Transverse colon (tissue), 4 donors: ENCODE results near the gene DDX23. TPM values are rescaled to one million over a fixed set of nuclear protein-coding genes. Genes with fewer than 3 reads are reported as not detected.

Source experiments
- DNase-seq: peaks from one replicate; pipeline ENCODE4 v3.0.0-alpha.2; 2019
- H3K27ac ChIP-seq, 4 donors: fragments of 200-600 bp; sonication (generic); 2 replicates each; pipeline ENCODE4 v1.5.1; 2016 to 2018; ENCODE audit warnings: inconsistent platforms in 4 of 4
- H3K27me3 ChIP-seq: fragments of 200-600 bp; sonication (generic); 2 replicates; pipeline ENCODE4 v1.5.1; 2017; ENCODE audit warnings: inconsistent platforms
- H3K36me3 ChIP-seq, 4 donors: fragments of 200-600 bp; sonication (generic); 2 replicates each; pipeline ENCODE4 v1.5.1; 2017 to 2019; ENCODE audit warnings: inconsistent platforms in 4 of 4
- H3K4me1 ChIP-seq, 4 donors: fragments of 200-600 bp; sonication (generic); 2 replicates each; pipeline ENCODE4 v1.5.1; 2017 to 2020; ENCODE audit warnings: inconsistent platforms in 4 of 4
- H3K4me3 ChIP-seq, 4 donors: fragments of 200-600 bp; sonication (generic); 1 replicate in 1 of 4; 2 replicates in 3 of 4; pipeline versions ENCODE4 v1.5.1 to v1.6.1; 2017 to 2019; ENCODE audit warnings: inconsistent platforms in 4 of 4
- H3K9me3 ChIP-seq, 2 donors: fragments of 200-600 bp; sonication (generic); 2 replicates each; pipeline ENCODE4 v1.5.1; 2017 to 2019; ENCODE audit warnings: inconsistent platforms in 2 of 2
- EP300 ChIP-seq: sonication (generic); formaldehyde crosslinking; IDR thresholded peaks from one replicate; pipeline ENCODE4 v1.6.1; 2017; ENCODE audit warnings: antibody characterized with exemption, low read depth
- POLR2A ChIP-seq: fragments of 450-650 bp; IDR thresholded peaks from one replicate; pipeline ENCODE4 v1.6.1; 2016; ENCODE audit warnings: antibody characterized with exemption, mild to moderate bottlenecking, moderate library complexity
- POLR2AphosphoS5 ChIP-seq, 3 donors: sonication (generic); formaldehyde crosslinking; IDR thresholded peaks; one replicate each; pipeline ENCODE4 v1.6.1; 2016; ENCODE audit warnings: antibody characterized with exemption in 3 of 3
- WGBS, 2 donors: methylation state at CpG; one replicate each; pipeline ENCODE4 v1.1.5; 2018; ENCODE audit warnings: low coverage in 1 of 2; 5-methylcytosine and 5-hydroxymethylcytosine counted together
- in situ Hi-C, 4 donors: fragments of 200-750 bp; cut with MboI; loops; one replicate each; pipeline versions ENCODE4 v1.15.0 to v1.15.1; 2017; ENCODE audit warnings: low sequenced_read_pairs in 3 of 4, low pct_ligation_motif_present in 1 of 4, low pct_unique_long_range_greater_than_20kb in 1 of 4
- intact Hi-C: fragments of 100-400 bp; cut with DNase I; formaldehyde crosslinking; loops from one replicate; pipeline ENCODE4 v1.15.1; 2023; ENCODE audit warnings: low total_unique reads
- total RNA-seq, 4 donors: library from RNA; depleted of rRNA; stranded (reverse); fragments of >200 nt; gene quantifications; one replicate each; pipeline ENCODE4 v1.1.0, GENCODE V29; 2016
- TF ChIP-seq, protein P1 (sequence below), 5 experiments: fragments of 200-600 bp in 3 of 5; fragments of 450-650 bp in 2 of 5; sonication (generic) in 3 of 5; IDR thresholded peaks; 1 replicate in 2 of 5; 2 replicates in 3 of 5; pipeline ENCODE4 v1.5.1; 2016 to 2017; ENCODE audit warnings: antibody characterized with exemption in 5 of 5, inconsistent platforms in 3 of 5, mild to moderate bottlenecking in 2 of 5, moderate library complexity in 1 of 5

Gene DDX23
- total RNA-seq, 4 donors from 2014 or later = 82.9 to 143 (median 83.9) TPM

DNA sequence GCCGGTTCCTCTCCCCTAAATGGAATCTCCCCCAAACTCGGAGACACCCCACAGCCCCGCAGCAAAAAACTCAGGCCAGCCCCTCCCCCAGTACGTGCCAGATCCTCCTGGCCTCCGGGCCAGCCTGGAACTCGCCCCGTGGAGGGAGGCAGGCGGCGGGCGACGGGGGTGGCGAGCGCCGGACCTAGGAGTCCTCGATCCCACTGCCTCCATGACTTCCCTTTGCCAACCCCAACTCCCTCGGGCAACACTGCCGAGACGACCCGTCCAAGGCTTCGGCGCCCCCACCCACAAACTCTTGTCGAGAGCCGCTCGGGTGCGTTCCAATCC, 63.5 kb downstream of the DDX23 start:
- TF ChIP-seq EP300 (no peak), POLR2A (no peak), POLR2AphosphoS5 (IDR thresholded peaks at IDR 0.05) (no peak)
- TF ChIP-seq, protein P1, sequence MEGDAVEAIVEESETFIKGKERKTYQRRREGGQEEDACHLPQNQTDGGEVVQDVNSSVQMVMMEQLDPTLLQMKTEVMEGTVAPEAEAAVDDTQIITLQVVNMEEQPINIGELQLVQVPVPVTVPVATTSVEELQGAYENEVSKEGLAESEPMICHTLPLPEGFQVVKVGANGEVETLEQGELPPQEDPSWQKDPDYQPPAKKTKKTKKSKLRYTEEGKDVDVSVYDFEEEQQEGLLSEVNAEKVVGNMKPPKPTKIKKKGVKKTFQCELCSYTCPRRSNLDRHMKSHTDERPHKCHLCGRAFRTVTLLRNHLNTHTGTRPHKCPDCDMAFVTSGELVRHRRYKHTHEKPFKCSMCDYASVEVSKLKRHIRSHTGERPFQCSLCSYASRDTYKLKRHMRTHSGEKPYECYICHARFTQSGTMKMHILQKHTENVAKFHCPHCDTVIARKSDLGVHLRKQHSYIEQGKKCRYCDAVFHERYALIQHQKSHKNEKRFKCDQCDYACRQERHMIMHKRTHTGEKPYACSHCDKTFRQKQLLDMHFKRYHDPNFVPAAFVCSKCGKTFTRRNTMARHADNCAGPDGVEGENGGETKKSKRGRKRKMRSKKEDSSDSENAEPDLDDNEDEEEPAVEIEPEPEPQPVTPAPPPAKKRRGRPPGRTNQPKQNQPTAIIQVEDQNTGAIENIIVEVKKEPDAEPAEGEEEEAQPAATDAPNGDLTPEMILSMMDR (IDR thresholded peaks at IDR 0.05) = no peak
- Histone ChIP-seq H3K9me3 (no peaks in the 10 kb centered on the region), H3K27ac (peak overlapping the region; percentile 94 to 95 (median 94)), H3K36me3 (no peaks in the 10 kb centered on the region), H3K4me1 (peaks cover 7 to 61% (median 34%) of the 10 kb centered on the region in 4 donors), H3K27me3 (no peaks in the 10 kb centered on the region), H3K4me3 (peak overlapping the region; percentile 50 to 95 (median 90))
- intact Hi-C loops = no loop called here
- WGBS, 2 donors = 3% methylated on average over 25 of the region's 25 CpGs; no CpG with 5 or more reads in 1 of the 2 donors
- in situ Hi-C loops = no loop called here
- DNase-seq = no peak

DNA sequence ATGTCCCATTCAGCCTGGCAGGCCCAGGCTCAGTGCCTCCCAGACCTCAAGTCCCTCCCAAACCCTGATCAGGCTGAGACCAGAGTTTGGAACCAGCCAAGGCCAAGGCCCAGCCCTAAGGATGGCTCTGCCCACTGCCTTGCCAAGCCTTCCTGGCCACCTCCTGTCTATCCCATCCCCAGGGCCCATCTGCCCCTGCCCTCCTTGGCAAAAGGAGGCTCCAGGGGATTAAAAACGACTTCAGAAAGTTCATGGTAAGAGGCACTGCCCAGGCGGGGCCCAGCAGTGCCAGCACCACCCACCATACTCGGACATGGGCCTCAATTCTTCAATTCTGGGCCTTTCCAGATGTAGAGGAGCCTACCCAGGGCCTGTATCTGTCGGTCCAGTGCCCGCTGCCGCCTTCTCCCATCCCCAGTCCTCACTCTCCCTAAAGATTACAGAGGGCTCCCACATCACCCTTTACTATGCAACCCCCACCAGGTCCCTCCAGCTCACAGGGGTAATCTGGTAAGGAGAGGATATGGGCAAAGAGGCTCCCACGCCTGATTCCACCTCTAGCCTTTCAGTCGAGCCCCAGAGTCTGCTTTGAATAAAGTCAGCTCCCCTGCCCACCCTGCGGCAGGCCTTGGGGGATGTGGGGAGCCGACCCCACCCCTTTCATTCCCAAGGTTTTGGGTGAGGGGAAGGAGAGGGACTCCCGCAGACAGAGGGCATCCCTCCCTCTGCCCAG, 64.0 kb downstream of the DDX23 start:
- H3K27me3 ChIP-seq = no peaks in the 10 kb centered on the region
- H3K4me1 ChIP-seq = peaks cover 7 to 57% (median 34%) of the 10 kb centered on the region in 4 donors
- peak in 1 of 3 donors; percentile 14 for TF ChIP-seq POLR2AphosphoS5 (IDR thresholded peaks at IDR 0.05)
- TF ChIP-seq EP300 = no peak
- intact Hi-C loops (no loop called here), in situ Hi-C loops (no loop called here)
- H3K4me3 ChIP-seq = peak overlapping the region; percentile 50 to 95 (median 90)
- peak overlapping the region; percentile 94 to 95 (median 94) for H3K27ac ChIP-seq
- no peaks in the 10 kb centered on the region for H3K36me3 ChIP-seq
- no peak for DNase-seq
- 16% methylated on average over 11 of the region's 11 CpGs; no CpG with 5 or more reads in 1 of the 2 donors for WGBS, 2 donors
- H3K9me3 ChIP-seq = no peaks in the 10 kb centered on the region

DNA sequence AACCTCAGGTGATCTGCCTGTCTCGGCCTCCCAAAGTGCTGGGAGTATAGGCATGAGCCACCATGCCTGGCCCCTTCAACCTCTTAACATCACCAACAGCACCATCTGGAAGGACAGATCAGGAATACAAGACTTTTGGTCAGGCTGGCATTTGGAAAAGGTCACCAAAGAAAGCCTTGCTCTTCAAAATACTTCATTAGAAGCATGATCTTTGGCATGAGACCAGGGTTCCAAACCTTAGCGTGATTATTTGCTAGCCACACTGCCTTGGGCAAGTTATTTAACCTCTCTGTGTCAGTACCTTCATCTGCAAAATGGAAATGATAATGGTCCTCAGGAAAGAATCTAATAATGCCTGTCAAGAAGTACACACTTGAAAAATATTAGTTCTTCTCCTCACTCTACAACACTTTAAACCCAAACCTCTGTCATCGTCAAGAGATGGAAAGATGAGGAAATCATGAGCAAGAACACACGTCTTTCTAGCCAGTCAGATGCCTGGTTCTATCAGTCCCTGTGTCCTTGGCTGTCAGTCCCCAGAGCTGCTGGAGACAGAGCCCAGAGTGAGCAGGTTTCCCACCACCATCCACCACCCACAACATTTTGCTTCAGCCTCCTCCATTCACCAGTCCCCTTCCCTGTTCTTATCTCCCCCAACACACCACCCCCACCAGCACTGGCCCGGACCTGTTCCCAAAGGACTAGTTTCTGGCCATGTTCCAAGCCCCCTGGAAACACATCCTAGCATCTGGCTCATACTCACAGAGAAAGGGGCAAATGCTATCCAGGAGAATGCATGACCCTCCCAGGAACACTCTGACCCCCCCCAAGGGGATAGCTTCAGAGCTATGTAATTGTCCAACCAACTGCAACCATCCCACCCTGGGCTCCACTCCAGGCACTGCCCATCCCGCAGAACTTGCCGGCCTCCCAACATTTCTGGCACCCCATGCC, 65.1 kb downstream of the DDX23 start:
- in situ Hi-C loops (no loop called here), intact Hi-C loops (no loop called here)
- H3K36me3 ChIP-seq = no peaks in the 10 kb centered on the region
- H3K27ac ChIP-seq = peak overlapping the region; percentile 94 to 95 (median 94)
- peak overlapping the region in 3 of 4 donors; percentile 88 to 95 (median 92) for H3K4me3 ChIP-seq
- H3K9me3 ChIP-seq = no peaks in the 10 kb centered on the region
- no peak for DNase-seq
- 33 to 51% methylated on average over 3 to 7 of the region's 7 CpGs for WGBS, 2 donors
- TF ChIP-seq POLR2AphosphoS5 (IDR thresholded peaks at IDR 0.05) (no peak), POLR2A (no peak), EP300 (no peak)
- TF ChIP-seq, protein P1 (IDR thresholded peaks at IDR 0.05) = no peak
- H3K4me1 ChIP-seq = peaks cover 9 to 55% (median 37%) of the 10 kb centered on the region in 4 donors
- no peaks in the 10 kb centered on the region for H3K27me3 ChIP-seq

DNA sequence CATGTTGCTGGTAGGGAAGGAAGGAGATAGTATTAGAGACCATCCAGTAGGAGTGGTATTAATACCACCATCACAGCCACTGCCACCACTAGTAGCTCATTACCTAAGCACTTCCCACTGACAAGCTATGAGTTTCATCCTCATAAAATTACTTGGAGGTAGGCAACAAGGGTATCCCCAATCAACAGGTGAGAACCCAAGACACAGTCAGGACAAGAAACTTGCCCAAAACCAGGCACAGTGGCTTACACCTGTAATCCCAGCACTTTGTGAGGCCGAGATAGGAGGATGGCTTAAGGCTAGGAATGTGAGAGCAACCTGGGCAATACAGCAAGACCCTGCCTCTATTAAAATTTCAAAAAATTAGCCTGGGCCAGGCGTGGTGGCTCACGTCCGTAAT, 68.5 kb downstream of the DDX23 start:
- H3K4me1 ChIP-seq = peaks cover 26 to 62% (median 50%) of the 10 kb centered on the region in 4 donors
- no peak for DNase-seq
- no peak overlapping the region for H3K27ac ChIP-seq
- H3K27me3 ChIP-seq = no peaks in the 10 kb centered on the region
- in situ Hi-C loops = no loop called here
- no peaks in the 10 kb centered on the region for H3K36me3 ChIP-seq
- no peak overlapping the region for H3K4me3 ChIP-seq
- no peak for TF ChIP-seq POLR2A
- no peak for TF ChIP-seq POLR2AphosphoS5 (IDR thresholded peaks at IDR 0.05)
- WGBS, 2 donors = 98% methylated on average over 4 of the region's 4 CpGs; no CpG with 5 or more reads in 1 of the 2 donors
- intact Hi-C loops = no loop called here
- no peaks in the 10 kb centered on the region for H3K9me3 ChIP-seq
